GM21423 (cell line): ENCODE data around the gene STX10.

Experiments
- ATAC-seq: cut with Tn5 transposase; IDR thresholded peaks from one replicate; pipeline ENCODE4 v1.9.1; 2021; ENCODE audit warnings: mild to moderate bottlenecking, moderate library complexity; ENCODE audit not compliant: unreplicated experiment

Gene STX10

GRCh38 chr19:13146763-13147563, 3.2 kb downstream of the STX10 start:
- no peak for ATAC-seq

- ATAC-seq = no peak
These were observed 10.4 kb downstream of the STX10 start for GRCh38 chr19:13139633-13140311.

GRCh38 chr19:13138916-13139198, 11.3 kb downstream of the STX10 start:
- ATAC-seq = no peak

- no peak for ATAC-seq
These were observed 11.8 kb downstream of the STX10 start for GRCh38 chr19:13138171-13138915.

GRCh38 chr19:13137290-13137794, 12.8 kb downstream of the STX10 start:
- no peak for ATAC-seq

GRCh38 chr19:13135068-13136062, 14.8 kb downstream of the STX10 start:
- ATAC-seq = no peak

- no peak for ATAC-seq
These were observed 15.5 kb downstream of the STX10 start for GRCh38 chr19:13134626-13135025.

GRCh38 chr19:13133241-13133870, 16.8 kb downstream of the STX10 start:
- no peak for ATAC-seq

GRCh38 chr19:13132471-13133180, 17.5 kb downstream of the STX10 start:
- ATAC-seq = no peak

GRCh38 chr19:13130886-13131490, 19.2 kb downstream of the STX10 start:
- no peak for ATAC-seq

- ATAC-seq = no peak
These were observed 20.8 kb downstream of the STX10 start for GRCh38 chr19:13129384-13129783.

GRCh38 chr19:13128583-13128982, 21.6 kb downstream of the STX10 start:
- ATAC-seq = no peak

GRCh38 chr19:13127811-13128575, 22.2 kb downstream of the STX10 start:
- no peak for ATAC-seq

- no peak for ATAC-seq
These were observed 23.1 kb downstream of the STX10 start for GRCh38 chr19:13127051-13127450.

- ATAC-seq = no peak
These were observed 26.9 kb downstream of the STX10 start for GRCh38 chr19:13122980-13123957.

- ATAC-seq = no peak
These were observed 27.8 kb downstream of the STX10 start for GRCh38 chr19:13122275-13122878.
